ENCODE measurements around the gene HS3ST1. TPM values are rescaled to one million over a fixed set of nuclear protein-coding genes. Genes with fewer than 3 reads are reported as not detected.
"Not testable (repeated sequence)": the region's sequence is repeated elsewhere in the genome, so short reads cannot be mapped to it uniquely, and the experiment has no call there.

HS3ST1 gene
- total RNA-seq, 1 donor from 2014 or later: 2.5 TPM

- Mint-ChIP-seq H3K36me3 (ENCODE audit: low read depth) (no peaks in the 10 kb centered on the region), H3K4me1 (ENCODE audit: low read depth) (no peaks in the 10 kb centered on the region), H3K27ac (no peak overlapping the region), H3K27me3 (ENCODE audit: low read depth) (peaks cover 2% of the 10 kb centered on the region), H3K4me3 (ENCODE audit: low read depth) (no peak overlapping the region), H3K9me3 (no peaks in the 10 kb centered on the region)
- DNase-seq (ENCODE audit: low spot score): no peak
- intact Hi-C loops (cut with micrococcal nuclease): no loop called here
Measured at GRCh38 chr4:11415409-11416070, 13.2 kb downstream of the HS3ST1 start.

DNA sequence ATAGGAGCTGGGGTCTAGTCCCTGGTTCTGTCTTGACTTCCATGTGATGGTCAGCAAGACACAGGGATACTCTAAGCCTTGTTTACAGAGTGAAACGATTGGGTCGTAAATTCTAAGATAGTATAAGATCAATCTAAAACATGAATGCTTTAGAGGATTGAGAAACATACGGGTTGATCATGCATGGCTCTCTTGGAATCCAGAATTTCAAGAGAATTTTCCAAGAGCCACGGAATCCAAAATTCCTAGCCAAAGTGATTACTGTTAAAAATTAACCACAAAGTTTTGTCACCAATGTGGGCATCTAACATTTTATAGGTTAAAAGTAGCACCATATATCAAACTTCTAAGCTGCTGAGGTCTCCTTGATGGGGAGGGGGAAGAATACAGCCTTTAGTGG is 16.5 kb downstream of the HS3ST1 start:
- H3K36me3 Mint-ChIP-seq (ENCODE audit: low read depth): no peaks in the 10 kb centered on the region
- intact Hi-C loops (cut with micrococcal nuclease): no loop called here
- H3K27me3 Mint-ChIP-seq (ENCODE audit: low read depth): peaks cover 2% of the 10 kb centered on the region
- H3K4me1 Mint-ChIP-seq (ENCODE audit: low read depth): no peaks in the 10 kb centered on the region
- H3K27ac Mint-ChIP-seq: no peak overlapping the region
- DNase-seq (ENCODE audit: low spot score): no peak
- H3K9me3 Mint-ChIP-seq: no peaks in the 10 kb centered on the region
- no peak overlapping the region for H3K4me3 Mint-ChIP-seq (ENCODE audit: low read depth)

DNA sequence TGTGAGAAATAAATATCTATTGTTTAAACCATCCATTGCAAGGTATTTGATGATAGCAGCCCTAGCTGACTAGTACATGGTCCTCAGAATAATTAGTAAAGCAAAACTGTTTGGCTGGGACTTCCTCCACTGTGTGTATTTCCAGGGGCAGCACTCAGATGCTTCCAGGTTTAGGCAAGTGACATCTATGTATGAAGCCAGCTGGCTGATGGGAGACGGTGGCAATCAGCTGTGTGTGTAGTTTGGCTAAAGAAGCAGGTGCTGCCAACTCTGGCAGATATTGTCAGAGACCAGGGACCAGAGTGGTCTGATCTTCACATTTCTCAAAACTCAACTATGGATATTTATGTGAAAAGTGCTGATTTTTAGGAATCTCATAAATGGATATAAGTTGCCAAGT is 19.1 kb downstream of the HS3ST1 start:
- Mint-ChIP-seq H3K36me3 (ENCODE audit: low read depth) (no peaks in the 10 kb centered on the region), H3K27ac (no peak overlapping the region), H3K9me3 (no peaks in the 10 kb centered on the region), H3K27me3 (ENCODE audit: low read depth) (peaks cover 2% of the 10 kb centered on the region), H3K4me1 (ENCODE audit: low read depth) (no peaks in the 10 kb centered on the region), H3K4me3 (ENCODE audit: low read depth) (no peak overlapping the region)
- no peak for DNase-seq (ENCODE audit: low spot score)
- intact Hi-C loops (cut with micrococcal nuclease): no loop called here

DNA sequence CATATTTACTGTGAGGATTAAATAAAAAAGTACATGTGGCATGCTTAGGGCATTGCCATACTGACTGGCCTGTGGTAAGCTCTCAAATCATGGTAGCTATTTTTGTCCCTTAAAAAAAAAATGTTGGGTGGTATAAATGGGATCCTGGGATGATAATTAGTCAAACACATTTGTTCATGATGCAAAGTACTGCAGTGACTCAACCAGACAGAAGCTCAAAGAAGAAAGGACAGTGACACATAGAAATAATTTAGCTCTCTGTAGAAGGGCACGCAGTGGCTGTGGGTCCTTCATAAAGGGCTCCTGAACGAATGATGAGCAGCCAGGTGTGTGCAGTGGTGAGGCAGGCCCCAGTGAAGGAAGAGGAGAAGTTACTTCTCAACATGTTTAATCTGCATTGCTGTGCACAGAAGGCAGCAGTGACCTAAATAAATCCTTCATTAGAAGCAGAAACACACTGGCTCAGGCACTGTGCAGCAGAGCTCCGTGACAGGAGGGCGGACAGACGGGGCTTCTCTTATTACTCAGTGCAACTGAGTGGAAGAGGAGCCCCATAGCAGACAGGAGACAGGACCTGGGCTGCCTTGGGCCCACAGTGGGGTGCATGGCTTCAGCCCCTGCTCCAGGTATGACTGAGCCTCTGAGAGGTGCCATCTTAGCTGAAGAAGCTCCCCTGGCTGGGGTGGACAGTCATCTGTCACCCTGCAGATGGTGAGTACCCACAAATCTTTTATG is 20.3 kb downstream of the HS3ST1 start:
- no peak for DNase-seq (ENCODE audit: low spot score)
- Mint-ChIP-seq H3K9me3 (no peaks in the 10 kb centered on the region), H3K4me3 (ENCODE audit: low read depth) (no peak overlapping the region), H3K27ac (no peak overlapping the region), H3K27me3 (ENCODE audit: low read depth) (peaks cover 2% of the 10 kb centered on the region), H3K4me1 (ENCODE audit: low read depth) (no peaks in the 10 kb centered on the region), H3K36me3 (ENCODE audit: low read depth) (no peaks in the 10 kb centered on the region)
- intact Hi-C loops (cut with micrococcal nuclease): no loop called here

DNA sequence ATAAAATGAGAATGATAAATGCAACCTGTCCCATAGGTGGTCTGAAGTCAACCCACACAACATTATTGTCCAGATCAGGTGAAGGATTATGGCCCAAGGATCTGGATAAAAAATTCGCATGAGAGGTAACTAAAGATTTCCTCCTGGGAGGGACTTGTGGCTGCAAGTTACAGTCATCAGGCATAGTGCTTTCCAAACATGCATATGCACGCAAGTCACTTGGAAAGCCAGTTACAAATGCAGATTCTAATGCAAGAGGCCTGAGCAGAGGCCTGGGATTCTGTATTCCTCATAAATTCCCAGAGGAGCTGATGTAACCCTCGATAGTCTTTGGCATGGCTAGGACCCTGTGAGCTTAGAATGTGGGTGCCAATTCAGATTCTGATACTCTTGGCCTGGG is 21.1 kb downstream of the HS3ST1 start:
- Mint-ChIP-seq H3K9me3 (no peaks in the 10 kb centered on the region), H3K27me3 (ENCODE audit: low read depth) (peaks cover 2% of the 10 kb centered on the region), H3K27ac (no peak overlapping the region), H3K4me3 (ENCODE audit: low read depth) (no peak overlapping the region), H3K36me3 (ENCODE audit: low read depth) (no peaks in the 10 kb centered on the region), H3K4me1 (ENCODE audit: low read depth) (no peaks in the 10 kb centered on the region)
- DNase-seq (ENCODE audit: low spot score): no peak
- intact Hi-C loops (cut with micrococcal nuclease): no loop called here

DNA sequence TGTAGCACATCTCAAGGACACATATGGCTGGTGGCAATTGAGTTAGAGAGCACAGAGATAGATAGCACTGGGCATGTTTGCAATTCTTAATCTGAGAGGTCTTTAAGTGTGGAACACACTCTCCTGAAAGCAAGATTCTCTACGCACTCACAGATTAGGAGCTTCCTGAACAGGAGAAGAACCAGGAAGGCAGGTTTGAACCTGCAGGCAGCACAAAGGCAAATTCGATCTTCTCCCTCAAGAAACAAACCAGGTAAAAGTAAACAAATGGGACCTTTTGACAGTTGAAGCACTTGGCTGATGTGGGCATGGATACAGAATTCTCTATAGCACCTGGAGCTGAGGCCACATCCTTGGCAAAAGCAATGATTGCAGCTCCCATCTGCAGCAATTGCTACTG is 24.3 kb downstream of the HS3ST1 start:
- intact Hi-C loops (cut with micrococcal nuclease): no loop called here
- Mint-ChIP-seq H3K27ac (no peak overlapping the region), H3K4me1 (ENCODE audit: low read depth) (no peaks in the 10 kb centered on the region), H3K4me3 (ENCODE audit: low read depth) (no peak overlapping the region), H3K9me3 (no peaks in the 10 kb centered on the region), H3K36me3 (ENCODE audit: low read depth) (no peaks in the 10 kb centered on the region), H3K27me3 (ENCODE audit: low read depth) (peaks cover 2% of the 10 kb centered on the region)
- DNase-seq (ENCODE audit: low spot score): no peak

- intact Hi-C loops (cut with micrococcal nuclease): no loop called here
Measured at GRCh38 chr4:11402192-11402591, 26.5 kb downstream of the HS3ST1 start.

DNA sequence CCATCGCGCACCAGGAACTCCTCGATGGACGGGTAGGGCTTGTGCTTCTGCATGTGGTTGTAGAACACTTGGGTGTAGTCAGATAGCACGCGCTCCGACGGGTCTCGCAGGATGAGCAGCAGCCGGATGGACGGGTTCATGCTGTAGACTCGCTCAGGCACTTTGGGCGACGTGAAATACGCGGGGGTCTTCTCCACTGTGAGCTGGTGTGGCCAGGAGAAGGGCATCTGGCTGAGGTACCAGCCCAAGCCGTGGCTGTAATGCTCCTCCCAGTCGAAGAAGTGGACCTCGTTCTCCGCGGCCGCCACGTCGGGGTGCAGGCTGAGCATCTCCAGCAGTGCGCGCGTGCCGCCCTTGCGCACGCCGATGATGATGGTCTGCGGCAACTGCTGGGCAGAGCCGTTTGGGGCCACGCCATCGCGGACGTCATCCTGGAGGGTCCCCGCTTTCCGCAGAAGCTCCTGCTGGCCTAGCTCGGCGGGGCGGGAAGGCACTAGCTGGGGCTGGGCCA is 29.2 kb downstream of the HS3ST1 start:
- no peaks in the 10 kb centered on the region for H3K9me3 Mint-ChIP-seq
- intact Hi-C loops (cut with micrococcal nuclease): no loop called here
- H3K4me1 Mint-ChIP-seq (ENCODE audit: low read depth): peaks cover 2% of the 10 kb centered on the region
- H3K27ac Mint-ChIP-seq: no peak overlapping the region
- peaks cover 2% of the 10 kb centered on the region for H3K36me3 Mint-ChIP-seq (ENCODE audit: low read depth)
- no peak for DNase-seq (ENCODE audit: low spot score)
- H3K4me3 Mint-ChIP-seq (ENCODE audit: low read depth): no peak overlapping the region
- H3K27me3 Mint-ChIP-seq (ENCODE audit: low read depth): no peaks in the 10 kb centered on the region

More at GRCh38 chr4:11402192-11402591, 26.5 kb downstream of the HS3ST1 start:
- H3K27ac Mint-ChIP-seq: no peak overlapping the region
- peaks cover 2% of the 10 kb centered on the region for H3K36me3 Mint-ChIP-seq (ENCODE audit: low read depth)
- H3K4me3 Mint-ChIP-seq (ENCODE audit: low read depth): no peak overlapping the region
- no peak for DNase-seq (ENCODE audit: low spot score)
- peaks cover 2% of the 10 kb centered on the region for H3K4me1 Mint-ChIP-seq (ENCODE audit: low read depth)
- H3K27me3 Mint-ChIP-seq (ENCODE audit: low read depth): no peaks in the 10 kb centered on the region
- H3K9me3 Mint-ChIP-seq: no peaks in the 10 kb centered on the region

- Mint-ChIP-seq H3K9me3 (no peaks in the 10 kb centered on the region), H3K27me3 (ENCODE audit: low read depth) (no peaks in the 10 kb centered on the region), H3K4me1 (ENCODE audit: low read depth) (peaks cover 2% of the 10 kb centered on the region), H3K27ac (no peak overlapping the region), H3K36me3 (ENCODE audit: low read depth) (peaks cover 2% of the 10 kb centered on the region), H3K4me3 (ENCODE audit: low read depth) (no peak overlapping the region)
- intact Hi-C loops (cut with micrococcal nuclease): no loop called here
- DNase-seq (ENCODE audit: low spot score): no peak
Measured at GRCh38 chr4:11397819-11398610, 30.7 kb downstream of the HS3ST1 start.

GRCh38 chr4:11397146-11397545 is 31.5 kb downstream of the HS3ST1 start:
- Mint-ChIP-seq H3K9me3 (no peaks in the 10 kb centered on the region), H3K4me1 (ENCODE audit: low read depth) (peaks cover 2% of the 10 kb centered on the region), H3K36me3 (ENCODE audit: low read depth) (peaks cover 2% of the 10 kb centered on the region), H3K27me3 (ENCODE audit: low read depth) (no peaks in the 10 kb centered on the region), H3K4me3 (ENCODE audit: low read depth) (no peak overlapping the region), H3K27ac (no peak overlapping the region)
- intact Hi-C loops (cut with micrococcal nuclease): no loop called here
- no peak for DNase-seq (ENCODE audit: low spot score)

- H3K27me3 Mint-ChIP-seq (ENCODE audit: low read depth): no peaks in the 10 kb centered on the region
- no peaks in the 10 kb centered on the region for H3K36me3 Mint-ChIP-seq (ENCODE audit: low read depth)
- no peaks in the 10 kb centered on the region for H3K9me3 Mint-ChIP-seq
- intact Hi-C loops (cut with micrococcal nuclease): no loop called here
- peaks cover 2% of the 10 kb centered on the region for H3K4me1 Mint-ChIP-seq (ENCODE audit: low read depth)
- no peak overlapping the region for H3K4me3 Mint-ChIP-seq (ENCODE audit: low read depth)
- H3K27ac Mint-ChIP-seq: no peak overlapping the region
- no peak for DNase-seq (ENCODE audit: low spot score)
Measured at GRCh38 chr4:11393551-11393950, 35.1 kb downstream of the HS3ST1 start.

DNA sequence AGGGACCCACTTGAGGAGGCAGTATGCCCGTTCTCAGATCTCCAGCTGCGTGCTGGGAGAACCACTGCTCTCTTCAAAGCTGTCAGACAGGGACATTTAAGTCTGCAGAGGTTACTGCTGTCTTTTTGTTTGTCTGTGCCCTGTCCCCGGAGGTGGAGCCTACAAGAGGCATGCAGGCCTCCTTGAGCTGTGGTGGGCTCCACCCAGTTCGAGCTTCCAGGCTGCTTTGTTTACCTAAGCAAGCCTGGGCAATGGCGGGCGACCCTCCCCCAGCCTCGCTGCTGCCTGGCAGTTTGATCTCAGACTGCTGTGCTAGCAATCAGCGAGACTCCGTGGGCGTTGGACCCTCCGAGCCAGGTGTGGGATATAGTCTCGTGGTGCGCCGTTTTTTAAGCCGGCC is 44.6 kb downstream of the HS3ST1 start:
- H3K27ac Mint-ChIP-seq; intact Hi-C loops (cut with micrococcal nuclease); H3K4me1 Mint-ChIP-seq (ENCODE audit: low read depth); DNase-seq (ENCODE audit: low spot score); H3K27me3 Mint-ChIP-seq (ENCODE audit: low read depth); H3K4me3 Mint-ChIP-seq (ENCODE audit: low read depth); H3K36me3 Mint-ChIP-seq (ENCODE audit: low read depth): not testable (repeated sequence)
- peaks cover 11% of the 10 kb centered on the region for H3K9me3 Mint-ChIP-seq

GRCh38 chr4:11376571-11376970 is 52.1 kb downstream of the HS3ST1 start:
- no peak overlapping the region for H3K4me3 Mint-ChIP-seq (ENCODE audit: low read depth)

More at GRCh38 chr4:11376571-11376970, 52.1 kb downstream of the HS3ST1 start:
- H3K36me3 Mint-ChIP-seq (ENCODE audit: low read depth): no peaks in the 10 kb centered on the region
- no peak for DNase-seq (ENCODE audit: low spot score)
- intact Hi-C loops (cut with micrococcal nuclease): no loop called here
- no peak overlapping the region for H3K27ac Mint-ChIP-seq
- H3K4me1 Mint-ChIP-seq (ENCODE audit: low read depth): no peaks in the 10 kb centered on the region
- no peaks in the 10 kb centered on the region for H3K27me3 Mint-ChIP-seq (ENCODE audit: low read depth)
- peaks cover 3% of the 10 kb centered on the region for H3K9me3 Mint-ChIP-seq

Data from activated T-helper 2 cell treated with anti-CD3 and anti-CD28 coated beads, Interferon-gamma antibody, Interleukin-2, Interleukin-4, amounts not matched to agents 10 μg/mL and 5 μg/mL and 100 μg/mL, durations not matched to agents 14 hours and 24 hours and 36 hours (primary cell).